ENCODE measurements around the gene HLA-DPB1.
"Not testable (repeated sequence)": the region's sequence is repeated elsewhere in the genome, so short reads cannot be mapped to it uniquely, and the experiment has no call there.

HLA-DPB1 gene

DNA sequence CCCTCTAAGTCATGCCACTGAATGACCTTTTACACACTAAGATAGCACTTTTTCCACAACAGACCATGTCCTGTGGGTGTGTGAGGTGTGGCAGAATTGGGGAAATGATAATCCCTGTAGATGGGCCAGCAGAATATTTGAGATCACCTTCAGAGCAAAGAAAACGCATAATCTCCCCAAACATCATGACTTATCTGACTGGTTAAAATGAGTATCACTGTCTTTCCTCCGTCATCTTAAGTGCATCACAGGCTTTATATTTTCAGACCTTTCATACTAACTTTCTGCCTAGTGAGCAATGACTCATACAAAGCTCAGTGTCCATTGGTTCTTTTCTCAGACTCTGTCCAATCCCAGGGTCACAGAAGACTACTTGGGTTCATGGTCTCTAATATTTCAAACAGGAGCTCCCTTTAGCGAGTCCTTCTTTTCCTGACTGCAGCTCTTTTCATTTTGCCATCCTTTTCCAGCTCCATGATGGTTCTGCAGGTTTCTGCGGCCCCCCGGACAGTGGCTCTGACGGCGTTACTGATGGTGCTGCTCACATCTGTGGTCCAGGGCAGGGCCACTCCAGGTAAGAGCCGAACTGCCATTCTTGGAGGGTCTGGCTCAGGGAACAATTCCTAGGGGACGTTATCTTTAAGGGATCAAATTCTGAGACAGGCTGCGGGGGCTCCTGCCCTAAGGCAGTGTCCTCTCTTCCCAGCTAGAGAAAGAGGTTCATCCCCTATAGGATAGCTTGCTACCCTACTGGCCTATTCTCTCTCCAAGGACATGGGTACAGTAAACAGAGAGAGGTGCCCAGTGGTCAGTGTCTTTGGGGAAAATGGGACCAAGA lies at the start of gene HLA-DPB1:
Gene HLA-DPB1 (plus strand): TSS at position 423 of the 838 bp plus-strand sequence. CDS start 52 bp downstream, at position 475.
- DNase-seq (ENCODE audit: low read depth), result peak; percentile 74

DNA sequence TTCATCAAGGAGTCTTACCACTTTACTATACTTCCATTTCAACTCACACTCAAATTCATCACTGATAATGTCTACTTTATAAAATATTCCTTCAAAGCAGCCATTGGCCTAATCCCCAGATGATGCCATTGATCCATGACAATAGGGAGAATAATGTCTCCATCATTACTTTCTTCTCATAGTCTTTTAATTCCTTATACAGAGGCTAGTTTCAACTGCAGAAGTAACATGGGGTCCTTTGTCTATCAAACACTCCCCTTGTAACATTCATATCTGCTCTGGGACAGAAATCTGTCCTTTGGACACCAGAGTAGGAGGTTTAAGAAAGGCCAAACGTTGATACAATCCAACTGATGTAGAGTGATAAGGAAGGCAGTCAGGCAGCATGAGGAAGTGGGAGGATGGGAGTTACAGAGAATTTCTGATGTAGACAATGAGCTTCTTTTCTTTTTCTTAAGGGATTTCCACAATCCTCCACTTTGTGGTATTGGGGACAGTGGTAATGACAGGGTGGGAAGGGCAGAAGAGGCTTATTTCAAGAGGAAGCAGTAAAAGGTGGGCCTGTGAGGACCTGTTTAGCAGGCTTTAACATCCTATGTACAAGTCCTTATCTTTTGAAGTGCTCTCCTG lies 47.5 kb upstream of the HLA-DPB1 start:
- no peak for DNase-seq (ENCODE audit: low read depth)

DNA sequence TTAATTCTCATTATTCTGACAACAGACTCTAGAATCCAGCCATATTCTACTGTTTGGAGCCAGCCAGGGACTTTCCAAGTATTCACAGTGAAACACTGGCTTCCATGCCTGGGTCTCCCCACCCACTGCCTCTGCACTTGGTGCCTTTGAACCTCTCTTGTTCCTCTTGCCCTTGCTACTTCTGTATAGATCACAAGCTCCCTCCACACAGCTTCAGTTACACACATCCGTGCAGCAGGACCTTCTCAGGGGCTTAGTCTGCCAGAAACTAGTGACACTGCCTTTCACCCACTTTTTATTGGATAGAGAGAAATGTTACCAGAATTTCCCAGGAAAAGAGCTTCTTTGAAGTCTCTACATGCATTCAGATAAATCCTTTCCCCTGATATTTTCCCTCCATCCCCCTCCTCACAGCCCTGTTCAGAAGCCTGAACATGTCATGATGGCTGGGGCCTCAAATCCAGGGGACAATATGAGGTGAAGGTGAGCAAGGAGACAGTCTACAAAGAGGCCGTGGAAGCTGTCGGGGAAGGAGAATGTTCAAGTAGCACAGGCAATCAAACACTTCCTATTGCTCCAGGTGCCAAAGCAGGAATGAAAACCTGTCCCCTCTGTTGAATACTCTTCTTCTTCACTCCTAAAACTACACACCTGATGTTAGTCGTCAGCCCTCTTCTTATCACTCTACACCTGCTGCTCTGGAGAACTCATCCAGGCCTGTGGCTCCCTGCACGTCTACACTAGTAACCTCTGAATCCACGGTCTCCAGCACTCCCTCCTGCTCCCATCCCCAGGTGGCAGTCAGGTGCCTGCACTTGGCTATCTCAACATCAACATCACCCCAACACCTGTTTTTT lies 46.2 kb upstream of the HLA-DPB1 start:
- DNase-seq (ENCODE audit: low read depth), result peak; percentile 32

GRCh38 chr6:33030245-33030644 lies 45.5 kb upstream of the HLA-DPB1 start:
- no peak for DNase-seq (ENCODE audit: low read depth)

DNA sequence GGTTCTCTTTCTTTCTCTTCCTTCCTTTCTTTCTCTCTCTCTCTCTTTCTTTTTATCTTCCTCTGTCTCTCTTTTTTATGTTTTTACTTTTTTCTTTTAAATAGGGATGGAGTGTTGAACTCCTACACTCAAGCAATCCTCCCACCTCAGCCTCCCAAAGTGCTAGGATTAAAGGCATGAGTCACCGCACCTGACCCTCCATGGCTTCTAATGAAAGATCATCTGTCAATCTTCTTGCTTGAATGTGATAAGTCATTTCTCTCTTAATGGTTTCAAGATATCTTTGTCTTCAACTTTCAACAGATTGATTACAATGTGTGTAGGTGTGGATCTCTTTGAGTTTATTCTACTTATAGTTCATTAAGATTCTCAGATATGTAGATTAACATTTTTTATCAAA lies 41.2 kb upstream of the HLA-DPB1 start:
- no peak for DNase-seq (ENCODE audit: low read depth)

DNA sequence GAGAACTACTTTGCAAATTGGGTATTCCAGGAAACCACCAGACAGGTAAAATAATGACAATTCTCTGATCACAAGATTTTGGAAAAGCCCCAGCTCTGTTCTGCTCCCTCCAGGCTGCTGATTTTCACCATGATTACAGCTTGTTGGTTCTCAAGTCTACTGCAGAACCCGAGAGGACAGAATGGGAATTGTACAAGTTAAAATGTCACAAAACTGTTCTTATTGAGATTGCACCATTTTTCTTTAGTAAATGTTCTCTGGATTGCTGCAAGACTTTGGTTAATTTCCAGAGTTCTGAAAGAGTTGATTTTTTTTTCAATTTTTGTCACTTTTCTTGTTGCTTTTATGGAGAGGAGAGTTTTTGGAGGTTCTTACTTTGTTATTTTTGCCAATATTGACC lies 39.3 kb upstream of the HLA-DPB1 start:
- no peak for DNase-seq (ENCODE audit: low read depth)

DNA sequence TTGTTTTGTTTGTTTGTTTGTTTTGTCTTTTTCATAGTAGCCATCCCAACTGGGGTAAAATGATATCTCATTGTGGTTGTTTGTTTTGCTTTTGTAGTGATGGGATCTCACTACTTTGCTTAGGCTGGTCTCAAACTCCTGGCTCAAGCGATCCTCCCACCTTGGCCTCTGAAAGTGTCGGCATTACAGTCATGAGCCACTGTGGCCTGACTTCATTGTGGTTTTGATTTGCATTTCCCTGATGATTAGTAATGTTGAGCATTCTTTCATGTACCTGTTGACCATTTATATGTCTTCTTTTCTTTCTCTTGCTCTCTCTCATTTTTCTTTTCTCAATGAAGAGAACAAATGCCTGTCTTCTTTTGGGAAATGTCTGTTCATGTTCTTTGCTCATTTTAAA lies 35.6 kb upstream of the HLA-DPB1 start:
- no peak for DNase-seq (ENCODE audit: low read depth)

GRCh38 chr6:33049323-33050013 lies 26.3 kb upstream of the HLA-DPB1 start:
- no peak for DNase-seq (ENCODE audit: low read depth)

DNA sequence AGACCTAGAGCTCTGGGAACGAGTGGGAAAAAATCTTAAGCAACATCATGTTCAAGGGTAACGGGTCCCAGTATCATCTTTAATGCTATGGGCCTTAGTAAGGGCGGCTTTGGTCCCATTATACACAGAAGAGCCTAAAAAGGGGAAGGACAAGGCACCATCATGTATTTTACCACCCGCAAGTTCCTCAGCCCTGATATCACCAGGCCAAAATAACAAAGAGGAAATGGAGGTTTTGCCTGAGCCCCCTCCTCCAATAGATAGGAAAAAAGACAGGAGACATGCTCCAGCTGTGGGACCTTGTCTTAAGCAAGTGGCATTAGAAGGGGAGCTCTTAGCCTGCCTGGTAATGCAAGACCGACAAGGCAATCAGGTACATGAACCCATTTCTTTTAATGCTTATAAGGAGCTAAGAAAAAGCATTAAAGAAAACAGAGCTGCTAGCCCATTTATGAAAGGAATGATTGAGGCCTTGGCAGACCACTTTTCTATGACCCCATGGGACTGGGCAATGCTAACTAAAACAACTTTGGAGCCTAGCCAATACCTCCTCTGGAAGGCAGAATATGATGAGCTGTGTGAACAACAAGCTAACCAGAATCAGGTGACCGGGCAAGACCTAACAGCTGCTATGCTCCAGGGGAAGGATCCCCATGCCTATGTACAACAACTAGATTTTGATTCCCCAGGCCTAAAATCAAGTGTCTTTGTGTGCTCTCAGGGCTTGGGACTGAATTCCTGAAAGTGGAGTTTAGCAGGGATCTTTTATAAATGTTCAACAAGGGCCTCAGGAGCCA lies 25.6 kb upstream of the HLA-DPB1 start:
- no peak for DNase-seq (ENCODE audit: low read depth)

- no peak for DNase-seq (ENCODE audit: low read depth)
Measured at GRCh38 chr6:33052627-33053026, 23.2 kb upstream of the HLA-DPB1 start.

GRCh38 chr6:33053230-33053629 lies 22.6 kb upstream of the HLA-DPB1 start:
- peak; percentile 48 for DNase-seq (ENCODE audit: low read depth)

DNA sequence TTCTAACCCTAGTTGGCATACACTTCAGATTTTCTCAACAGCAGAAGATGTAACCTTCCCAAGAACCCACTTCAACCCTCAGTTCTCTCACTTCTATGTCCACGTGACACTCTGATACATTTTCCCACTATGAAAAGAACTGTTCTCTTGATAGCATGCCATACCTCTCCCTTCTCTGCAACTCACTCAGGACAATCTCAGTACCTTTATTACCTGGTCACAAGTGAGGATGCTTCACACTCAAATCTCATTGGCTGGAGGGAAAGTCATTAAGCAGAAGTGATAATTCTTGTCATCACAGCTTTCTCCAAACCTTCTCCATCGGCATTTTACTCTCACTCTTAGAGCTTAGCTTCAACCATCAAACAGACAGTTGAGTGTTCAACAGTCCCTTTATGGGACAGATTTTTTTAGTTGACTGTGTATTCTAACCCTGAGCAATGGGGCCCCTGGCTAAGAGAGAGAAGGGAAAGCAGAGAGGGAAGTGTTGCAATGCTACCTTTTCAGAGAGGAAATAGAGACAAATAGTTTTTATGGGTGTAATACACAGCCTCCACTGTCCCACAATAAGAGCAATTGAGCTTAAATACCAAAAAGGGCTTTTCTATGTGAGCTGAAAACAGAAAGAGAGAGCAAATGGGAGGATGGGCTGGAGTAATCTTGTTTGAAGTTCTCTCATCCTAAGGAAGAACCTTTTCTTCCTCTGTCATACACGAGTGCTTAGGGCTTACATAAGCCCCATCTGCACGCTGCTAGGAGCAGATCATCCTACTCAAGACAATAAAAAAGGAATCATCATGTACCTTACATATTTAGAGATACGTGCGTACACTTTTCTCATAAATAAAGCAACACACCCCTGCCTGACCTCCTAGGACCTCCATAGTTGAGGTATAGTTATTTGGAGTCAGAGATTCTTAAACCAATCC lies 18.3 kb upstream of the HLA-DPB1 start:
- DNase-seq (ENCODE audit: low read depth), result no peak

DNA sequence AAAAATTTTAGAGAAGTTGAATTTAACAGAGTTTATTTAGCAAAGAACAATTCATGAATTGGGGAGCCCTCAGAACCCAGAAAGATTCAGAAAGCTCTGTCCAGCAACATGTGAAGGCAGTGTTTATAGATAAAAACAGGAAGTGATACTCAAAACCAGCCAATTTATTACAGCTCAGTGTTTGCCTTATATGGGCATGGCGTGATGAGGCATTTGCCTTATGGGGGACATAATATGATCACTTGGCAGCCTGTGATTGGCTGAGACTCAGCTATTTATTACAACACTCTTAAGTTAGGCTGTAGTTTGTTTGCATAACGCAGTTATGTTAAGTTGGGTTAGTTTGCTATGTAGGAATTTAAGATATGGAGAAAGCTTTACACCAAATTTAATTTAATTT lies 13.8 kb upstream of the HLA-DPB1 start:
- peak; percentile 28 for DNase-seq (ENCODE audit: low read depth)

DNA sequence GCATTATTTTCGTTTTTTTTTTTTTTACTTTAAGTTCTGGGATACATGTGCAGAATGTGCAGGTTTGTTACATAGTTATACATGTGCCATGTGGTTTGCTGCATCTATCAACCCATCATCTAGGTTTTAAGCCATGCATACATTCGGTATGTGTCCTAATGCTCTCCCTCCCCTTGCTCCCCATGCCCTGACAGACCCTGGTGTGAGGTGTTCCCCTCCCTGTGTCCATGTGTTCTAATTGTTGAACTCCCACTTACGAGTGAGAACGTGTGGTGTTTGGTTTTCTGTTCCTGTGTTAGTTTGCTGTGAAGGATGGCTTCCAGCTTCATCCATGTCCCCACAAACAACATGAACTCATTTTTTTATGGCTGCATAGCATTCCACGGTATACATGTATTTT lies 12.4 kb upstream of the HLA-DPB1 start:
- not testable (repeated sequence) for DNase-seq (ENCODE audit: low read depth)

- peak; percentile 14 for DNase-seq (ENCODE audit: low read depth)
Measured at GRCh38 chr6:33064723-33065122, 11.1 kb upstream of the HLA-DPB1 start.

DNA sequence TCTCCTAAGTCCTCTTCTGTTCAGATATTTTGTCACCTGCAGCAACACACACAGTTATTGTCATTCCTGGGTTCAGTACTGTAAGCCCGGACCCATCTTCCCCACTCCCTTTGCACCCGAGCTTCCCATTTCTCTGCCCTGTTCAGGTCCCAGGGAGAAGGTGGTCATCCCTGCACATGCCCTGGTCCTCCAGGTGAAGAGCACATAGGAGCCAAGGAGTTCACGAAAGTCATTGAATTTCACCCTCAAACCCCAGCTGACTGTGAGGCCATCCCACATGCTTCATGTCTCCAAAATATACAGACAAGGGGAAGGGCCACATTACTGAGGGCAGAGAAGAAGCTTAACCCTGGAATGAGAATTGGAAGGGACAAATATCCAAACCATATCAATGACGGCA lies 10.5 kb upstream of the HLA-DPB1 start:
- DNase-seq (ENCODE audit: low read depth), result no peak

GRCh38 chr6:33066917-33067521 lies 8.8 kb upstream of the HLA-DPB1 start:
- DNase-seq (ENCODE audit: low read depth), result no peak

GRCh38 chr6:33069021-33069738 lies 6.6 kb upstream of the HLA-DPB1 start:
- no peak for DNase-seq (ENCODE audit: low read depth)

- no peak for DNase-seq (ENCODE audit: low read depth)
Measured at GRCh38 chr6:33070909-33071308, 4.9 kb upstream of the HLA-DPB1 start.
